Measurements from ENCODE around the gene EIF1. TPM values are rescaled to one million over a fixed set of nuclear protein-coding genes. Genes with fewer than 3 reads are reported as not detected.
A peak's percentile ranks its signal among the peaks of the same experiment; 100 is the strongest.

The EIF1 gene
- total and polyA plus RNA-seq, 5 donors from 2014 or later: 1,357 to 2,625 (median 1,546) TPM

DNA sequence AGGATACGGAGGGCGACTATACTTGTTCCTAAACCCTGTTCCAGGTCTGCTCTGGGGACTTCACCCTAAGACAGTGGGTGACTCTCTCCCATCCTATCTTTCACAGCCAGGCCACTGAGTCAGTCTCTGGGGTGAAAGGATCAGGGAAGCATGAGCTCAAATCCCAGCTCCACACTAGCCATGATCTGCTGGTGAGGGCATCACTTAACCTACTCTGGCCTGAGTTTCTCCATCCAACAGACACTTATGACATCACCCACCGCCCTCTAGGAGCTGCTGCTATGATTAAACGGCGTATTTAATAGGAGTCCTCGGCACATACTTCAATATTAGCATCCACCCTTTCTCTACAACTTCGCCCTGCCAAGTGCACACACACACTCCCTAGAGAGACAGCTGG, 33.5 kb downstream of the EIF1 start:
- H3K27me3 ChIP-seq (ENCODE audit: control insufficient read depth, insufficient read depth, low read length): no peaks in the 10 kb centered on the region
- Mint-ChIP-seq H3K27me3 (peaks cover 8% of the 10 kb centered on the region), H3K36me3 (no peaks in the 10 kb centered on the region), H3K27ac (no peak overlapping the region), H3K9me3 (no peaks in the 10 kb centered on the region), H3K4me3 (no peak overlapping the region), H3K4me1 (peaks cover 0 to 14% (median 4%) of the 10 kb centered on the region in 4 donors)
- no peak overlapping the region for H3K27ac ChIP-seq (ENCODE audit: insufficient read depth, low read length, poor library complexity, severe bottlenecking)
- no peaks in the 10 kb centered on the region for H3K9me3 ChIP-seq (ENCODE audit: control insufficient read depth in 2 of 2, low read length in 2 of 2)
- no peak for ATAC-seq (ENCODE audit: low read depth in 2 of 2)
- peaks cover 13% of the 10 kb centered on the region for H3K4me1 ChIP-seq (ENCODE audit: control insufficient read depth, insufficient read depth, low read length, poor library complexity, severe bottlenecking)
- DNase-seq: no peak
- no peaks in the 10 kb centered on the region for H3K36me3 ChIP-seq (ENCODE audit: control insufficient read depth, insufficient read depth, low read length)
- H3K4me3 ChIP-seq (ENCODE audit: low read depth, low read length): no peak overlapping the region

DNA sequence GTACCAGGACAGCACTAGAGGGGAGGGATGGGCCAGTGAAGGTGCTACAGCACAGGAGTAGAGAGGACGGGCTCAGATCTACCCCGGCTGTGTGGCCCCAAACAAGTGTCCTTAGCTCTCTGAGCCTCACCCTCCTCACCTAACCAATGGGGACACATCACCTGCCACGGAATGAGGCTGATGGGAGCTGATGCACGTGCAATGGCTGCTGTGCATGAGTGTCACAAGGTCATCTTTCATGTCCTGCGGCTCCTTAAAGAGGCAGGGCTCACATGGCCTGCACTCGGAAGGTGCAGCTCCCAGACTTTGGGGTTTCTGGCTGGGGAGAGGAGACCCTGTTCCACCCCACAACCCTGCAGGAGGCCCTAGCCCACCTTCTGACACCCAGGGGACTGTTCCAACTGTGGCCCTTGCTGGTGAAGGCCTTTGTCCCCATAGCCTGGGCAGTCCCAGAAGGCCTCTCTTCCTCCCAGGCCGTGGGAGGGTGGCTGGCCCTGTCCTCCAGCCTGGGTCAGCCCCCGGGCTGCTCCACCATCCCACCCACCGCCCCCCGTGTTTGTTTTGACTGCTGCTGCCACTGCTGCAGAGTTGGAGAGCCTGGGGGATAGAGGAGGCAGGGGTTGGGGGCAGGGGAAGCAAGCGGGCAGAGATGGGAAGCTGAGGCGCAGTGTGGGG, 35.3 kb downstream of the EIF1 start:
- Mint-ChIP-seq H3K4me3 (no peak overlapping the region), H3K4me1 (no peaks in the 10 kb centered on the region), H3K27me3 (peaks cover 21% of the 10 kb centered on the region), H3K9me3 (no peaks in the 10 kb centered on the region), H3K36me3 (no peaks in the 10 kb centered on the region), H3K27ac (no peak overlapping the region)
- no peaks in the 10 kb centered on the region for H3K27me3 ChIP-seq (ENCODE audit: control insufficient read depth, insufficient read depth, low read length)
- no peak overlapping the region for H3K27ac ChIP-seq (ENCODE audit: insufficient read depth, low read length, poor library complexity, severe bottlenecking)
- no peak for DNase-seq
- ATAC-seq (ENCODE audit: low read depth in 2 of 2): no peak
- H3K4me3 ChIP-seq (ENCODE audit: low read depth, low read length): no peak overlapping the region
- no peaks in the 10 kb centered on the region for H3K4me1 ChIP-seq (ENCODE audit: control insufficient read depth, insufficient read depth, low read length, poor library complexity, severe bottlenecking)
- no peaks in the 10 kb centered on the region for H3K9me3 ChIP-seq (ENCODE audit: control insufficient read depth in 2 of 2, low read length in 2 of 2)
- H3K36me3 ChIP-seq (ENCODE audit: control insufficient read depth, insufficient read depth, low read length): no peaks in the 10 kb centered on the region

DNA sequence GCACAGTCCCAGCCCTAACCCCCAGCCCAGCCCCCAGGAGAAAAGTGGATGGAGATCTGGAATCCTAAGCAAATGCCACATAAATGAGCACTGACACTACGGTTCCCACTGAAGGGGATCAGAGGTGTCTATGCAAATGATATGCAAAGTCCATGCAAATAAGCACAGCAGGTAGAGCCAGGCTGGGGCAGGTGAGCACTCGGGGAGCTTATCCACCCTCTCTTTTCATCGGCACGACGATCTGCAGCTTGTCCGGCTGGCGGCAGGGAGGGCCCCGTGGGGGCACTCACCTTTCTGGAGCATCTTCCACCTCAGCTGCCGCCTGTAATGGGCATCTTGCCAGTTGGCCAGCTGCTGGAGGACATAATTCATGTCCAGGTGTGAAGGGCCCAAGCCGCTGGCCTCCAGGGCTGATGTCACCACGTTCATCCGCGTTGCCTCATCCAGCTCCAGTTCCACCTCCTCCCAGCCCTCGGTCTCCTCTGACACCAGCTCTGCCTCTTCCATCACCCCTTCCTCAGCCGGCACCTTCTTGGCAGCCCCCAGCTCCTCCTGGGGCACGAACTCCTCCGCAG, 35.9 kb downstream of the EIF1 start:
- H3K36me3 ChIP-seq (ENCODE audit: control insufficient read depth, insufficient read depth, low read length): no peaks in the 10 kb centered on the region
- no peaks in the 10 kb centered on the region for H3K27me3 ChIP-seq (ENCODE audit: control insufficient read depth, insufficient read depth, low read length)
- Mint-ChIP-seq H3K27me3 (peaks cover 21% of the 10 kb centered on the region), H3K4me1 (no peaks in the 10 kb centered on the region), H3K9me3 (no peaks in the 10 kb centered on the region), H3K4me3 (no peak overlapping the region), H3K36me3 (no peaks in the 10 kb centered on the region), H3K27ac (no peak overlapping the region)
- no peak for ATAC-seq (ENCODE audit: low read depth in 2 of 2)
- H3K4me1 ChIP-seq (ENCODE audit: control insufficient read depth, insufficient read depth, low read length, poor library complexity, severe bottlenecking): no peaks in the 10 kb centered on the region
- no peak for DNase-seq
- H3K27ac ChIP-seq (ENCODE audit: insufficient read depth, low read length, poor library complexity, severe bottlenecking): no peak overlapping the region
- no peaks in the 10 kb centered on the region for H3K9me3 ChIP-seq (ENCODE audit: control insufficient read depth in 2 of 2, low read length in 2 of 2)
- no peak overlapping the region for H3K4me3 ChIP-seq (ENCODE audit: low read depth, low read length)

DNA sequence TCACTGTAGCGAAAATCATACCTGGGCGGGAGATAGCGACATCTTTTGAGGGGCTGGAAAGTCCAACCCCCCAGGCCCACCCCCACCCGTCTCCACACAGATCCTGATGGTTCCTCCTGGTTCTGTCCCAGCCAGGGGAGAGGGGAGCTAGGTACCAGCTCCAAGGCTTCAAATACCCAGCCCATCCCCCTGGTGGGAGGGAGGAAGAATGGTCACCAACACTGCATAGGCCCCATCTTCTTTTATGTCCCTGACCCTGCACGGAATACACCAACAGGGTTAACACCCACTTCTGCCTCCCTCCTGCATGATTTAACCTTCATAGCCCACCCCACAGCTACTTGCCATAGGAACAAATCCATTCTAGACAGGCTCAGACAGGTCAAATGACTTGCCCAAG, 36.4 kb downstream of the EIF1 start:
- Histone ChIP-seq H3K9me3 (ENCODE audit: control insufficient read depth in 2 of 2, low read length in 2 of 2) (no peaks in the 10 kb centered on the region), H3K4me1 (ENCODE audit: control insufficient read depth, insufficient read depth, low read length, poor library complexity, severe bottlenecking) (no peaks in the 10 kb centered on the region), H3K27me3 (ENCODE audit: control insufficient read depth, insufficient read depth, low read length) (no peaks in the 10 kb centered on the region), H3K36me3 (ENCODE audit: control insufficient read depth, insufficient read depth, low read length) (no peaks in the 10 kb centered on the region), H3K27ac (ENCODE audit: insufficient read depth, low read length, poor library complexity, severe bottlenecking) (no peak overlapping the region), H3K4me3 (ENCODE audit: low read depth, low read length) (no peak overlapping the region)
- Mint-ChIP-seq H3K9me3 (no peaks in the 10 kb centered on the region), H3K4me1 (no peaks in the 10 kb centered on the region), H3K27me3 (peaks cover 21% of the 10 kb centered on the region), H3K4me3 (no peak overlapping the region), H3K36me3 (no peaks in the 10 kb centered on the region), H3K27ac (peak overlapping the region in 2 of 3 donors; percentile 57 to 63)
- DNase-seq (no peak), ATAC-seq (ENCODE audit: low read depth in 2 of 2) (no peak)

DNA sequence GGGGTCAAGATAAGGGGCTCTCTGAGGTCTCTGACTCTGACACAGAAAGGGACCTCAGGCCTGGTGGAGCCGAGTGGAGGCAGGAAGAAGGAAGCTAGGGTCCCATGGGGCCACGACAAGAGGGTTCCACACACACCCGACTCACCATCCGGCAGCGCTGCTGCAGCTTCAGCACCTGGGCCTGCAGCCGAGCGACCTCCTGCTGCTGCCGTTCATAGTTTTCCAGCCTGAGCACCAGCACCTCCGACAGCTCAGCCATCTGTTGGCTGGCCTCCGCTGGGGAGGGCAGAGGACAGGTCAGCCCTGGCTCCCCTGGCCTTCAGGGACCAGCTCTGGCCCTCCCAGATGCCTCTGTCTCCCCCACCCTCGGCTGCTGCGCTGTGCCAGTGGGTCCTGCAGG, 39.4 kb downstream of the EIF1 start:
- no peak for DNase-seq
- no peaks in the 10 kb centered on the region for H3K36me3 Mint-ChIP-seq
- Histone ChIP-seq H3K4me3 (ENCODE audit: low read depth, low read length) (no peak overlapping the region), H3K4me1 (ENCODE audit: control insufficient read depth, insufficient read depth, low read length, poor library complexity, severe bottlenecking) (no peaks in the 10 kb centered on the region), H3K9me3 (ENCODE audit: control insufficient read depth in 2 of 2, low read length in 2 of 2) (no peaks in the 10 kb centered on the region), H3K27ac (ENCODE audit: insufficient read depth, low read length, poor library complexity, severe bottlenecking) (no peak overlapping the region), H3K27me3 (ENCODE audit: control insufficient read depth, insufficient read depth, low read length) (no peaks in the 10 kb centered on the region), H3K36me3 (ENCODE audit: control insufficient read depth, insufficient read depth, low read length) (no peaks in the 10 kb centered on the region)
- no peak for ATAC-seq (ENCODE audit: low read depth in 2 of 2)
- H3K4me3 Mint-ChIP-seq: no peak overlapping the region
- H3K9me3 Mint-ChIP-seq: peaks cover 0 to 2% (median 0%) of the 10 kb centered on the region in 7 donors
- peaks cover 47% of the 10 kb centered on the region for H3K27me3 Mint-ChIP-seq
- H3K27ac Mint-ChIP-seq: no peak overlapping the region
- peaks cover 0 to 12% (median 0%) of the 10 kb centered on the region in 4 donors for H3K4me1 Mint-ChIP-seq

DNA sequence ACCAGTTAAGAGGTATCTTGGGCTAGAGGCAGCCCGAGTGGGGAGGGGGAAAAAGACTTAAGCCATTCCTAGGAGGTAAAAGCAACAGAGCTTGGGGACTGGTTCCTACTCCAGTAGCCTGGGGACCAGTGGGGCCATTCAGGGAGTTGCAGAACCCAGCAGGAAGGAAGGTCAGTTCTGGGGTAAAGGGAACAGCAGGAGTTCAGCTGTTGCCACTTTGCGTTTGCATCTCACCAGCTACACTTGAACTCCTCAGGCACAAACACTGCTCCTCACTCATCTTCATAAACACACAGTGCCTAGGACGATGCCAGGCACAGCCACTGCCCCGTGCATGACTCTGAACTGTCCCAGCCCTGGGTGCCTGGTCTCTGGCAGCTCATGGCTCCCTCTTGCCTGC, 41.8 kb downstream of the EIF1 start:
- Histone ChIP-seq H3K9me3 (ENCODE audit: control insufficient read depth in 2 of 2, low read length in 2 of 2) (no peaks in the 10 kb centered on the region), H3K4me1 (ENCODE audit: control insufficient read depth, insufficient read depth, low read length, poor library complexity, severe bottlenecking) (peaks cover 15% of the 10 kb centered on the region), H3K27me3 (ENCODE audit: control insufficient read depth, insufficient read depth, low read length) (peaks cover 2% of the 10 kb centered on the region), H3K27ac (ENCODE audit: insufficient read depth, low read length, poor library complexity, severe bottlenecking) (no peak overlapping the region), H3K36me3 (ENCODE audit: control insufficient read depth, insufficient read depth, low read length) (no peaks in the 10 kb centered on the region), H3K4me3 (ENCODE audit: low read depth, low read length) (no peak overlapping the region)
- Mint-ChIP-seq H3K4me1 (peaks cover 0 to 12% (median 4%) of the 10 kb centered on the region in 4 donors), H3K36me3 (no peaks in the 10 kb centered on the region), H3K27ac (no peak overlapping the region), H3K4me3 (no peak overlapping the region), H3K9me3 (peaks cover 0 to 2% (median 0%) of the 10 kb centered on the region in 7 donors), H3K27me3 (peaks cover 52% of the 10 kb centered on the region)
- ATAC-seq (ENCODE audit: low read depth in 2 of 2) (no peak), DNase-seq (no peak)

DNA sequence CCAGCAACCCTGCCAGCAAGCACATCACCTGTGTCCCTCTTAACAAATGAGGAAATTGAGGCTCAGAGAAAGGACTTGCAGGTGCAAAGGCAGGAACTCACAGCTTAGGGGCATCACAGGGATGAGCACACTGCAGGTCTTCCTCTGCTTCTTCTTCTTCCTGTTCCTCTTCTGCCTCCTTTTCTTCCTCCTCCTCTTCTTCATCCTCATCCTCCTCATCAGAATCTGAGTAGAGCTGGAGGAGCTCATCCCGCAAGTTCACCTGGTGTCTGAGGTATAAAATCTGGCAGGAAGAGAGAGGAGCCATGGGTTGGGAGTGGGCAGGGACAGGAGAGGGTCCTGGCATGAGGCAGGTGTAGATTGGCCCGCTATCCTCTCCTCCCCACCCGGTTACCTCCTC, 43.2 kb downstream of the EIF1 start:
- H3K27ac ChIP-seq (ENCODE audit: insufficient read depth, low read length, poor library complexity, severe bottlenecking): no peak overlapping the region
- H3K9me3 Mint-ChIP-seq: peaks cover 0 to 3% (median 0%) of the 10 kb centered on the region in 7 donors
- no peak overlapping the region for H3K27ac Mint-ChIP-seq
- H3K36me3 Mint-ChIP-seq: no peaks in the 10 kb centered on the region
- no peaks in the 10 kb centered on the region for H3K9me3 ChIP-seq (ENCODE audit: control insufficient read depth in 2 of 2, low read length in 2 of 2)
- DNase-seq (no peak), ATAC-seq (ENCODE audit: low read depth in 2 of 2) (no peak)
- peaks cover 0 to 12% (median 4%) of the 10 kb centered on the region in 4 donors for H3K4me1 Mint-ChIP-seq
- H3K4me3 ChIP-seq (ENCODE audit: low read depth, low read length): no peak overlapping the region
- H3K36me3 ChIP-seq (ENCODE audit: control insufficient read depth, insufficient read depth, low read length): no peaks in the 10 kb centered on the region
- peaks cover 15% of the 10 kb centered on the region for H3K4me1 ChIP-seq (ENCODE audit: control insufficient read depth, insufficient read depth, low read length, poor library complexity, severe bottlenecking)
- no peak overlapping the region for H3K4me3 Mint-ChIP-seq
- H3K27me3 Mint-ChIP-seq: peaks cover 65% of the 10 kb centered on the region
- peaks cover 7% of the 10 kb centered on the region for H3K27me3 ChIP-seq (ENCODE audit: control insufficient read depth, insufficient read depth, low read length)

Data from CD4-positive, CD25-positive, alpha-beta regulatory T cell (primary cell).